Measurements from ENCODE around the gene EOLA2.
A peak's percentile ranks its signal among the peaks of the same experiment; 100 is the strongest.

The EOLA2 gene

DNA sequence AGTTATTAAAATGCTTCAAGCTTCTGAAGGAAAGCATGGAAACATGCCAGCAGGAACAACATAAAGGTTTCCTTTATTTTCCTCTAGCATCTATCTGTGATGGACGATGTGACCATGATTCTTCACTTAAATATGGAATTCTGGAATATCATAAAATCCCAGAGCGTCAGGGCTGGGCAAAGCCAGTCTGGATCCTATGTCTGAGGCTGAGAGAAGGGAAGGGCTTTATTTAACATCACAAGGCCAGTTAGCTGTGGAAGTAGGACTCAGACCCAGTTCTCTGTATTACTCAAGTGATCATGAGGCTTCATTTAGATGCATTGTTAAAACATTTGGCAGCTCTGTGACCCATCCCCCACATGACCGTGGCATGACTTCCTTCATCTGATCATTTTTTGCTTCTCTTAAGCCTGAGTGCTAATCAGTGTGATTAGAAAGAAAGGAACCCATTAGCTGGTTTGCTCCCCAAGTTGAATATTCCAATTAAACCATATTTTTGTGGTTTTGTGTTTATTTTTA is 40.9 kb upstream of the EOLA2 start:
- H3K36me3 ChIP-seq (ENCODE audit: control insufficient read depth in 1 of 2, insufficient read depth in 2 of 2, low read length in 2 of 2): no peaks in the 10 kb centered on the region
- H3K4ac ChIP-seq (ENCODE audit: low read depth, low read length): no peak overlapping the region
- no peak overlapping the region for H4K8ac ChIP-seq (ENCODE audit: low read depth, low read length)
- no peak overlapping the region for H3K9ac ChIP-seq (ENCODE audit: low read length)
- H2AK5ac ChIP-seq (ENCODE audit: low read length): no peak overlapping the region
- no peak overlapping the region for H3K18ac ChIP-seq (ENCODE audit: low read length)
- no peak overlapping the region for H2BK120ac ChIP-seq (ENCODE audit: insufficient read depth, low read length, poor library complexity)
- DNase-seq: no peak
- H3K79me1 ChIP-seq (ENCODE audit: low read length): no peaks in the 10 kb centered on the region
- no peak overlapping the region for H2AFZ ChIP-seq (ENCODE audit: insufficient read depth, low read length, poor library complexity)
- H2BK5ac ChIP-seq (ENCODE audit: low read depth, low read length, poor library complexity): no peak overlapping the region
- no peaks in the 10 kb centered on the region for H3K9me3 ChIP-seq (ENCODE audit: insufficient read depth, low read depth, low read length)
- no peak overlapping the region for H2BK12ac ChIP-seq (ENCODE audit: low read length)
- WGBS (ENCODE audit: extremely low coverage, insufficient coverage, insufficient read length): no CpG with 5 or more reads among the region's 3 CpGs
- H3K23ac ChIP-seq (ENCODE audit: low read length): no peak overlapping the region
- H3K79me2 ChIP-seq (ENCODE audit: control insufficient read depth, insufficient read depth, low read length, poor library complexity): no peaks in the 10 kb centered on the region
- H3K27me3 ChIP-seq (ENCODE audit: insufficient read depth, low read length): no peaks in the 10 kb centered on the region
- no peak overlapping the region for H3K27ac ChIP-seq (ENCODE audit: low read depth, low read length)
- no peaks in the 10 kb centered on the region for H3K4me1 ChIP-seq (ENCODE audit: control insufficient read depth in 1 of 2, insufficient read depth in 2 of 2, low read length in 2 of 2)
- H4K91ac ChIP-seq (ENCODE audit: low read depth, low read length): no peak overlapping the region
- H4K12ac ChIP-seq (ENCODE audit: low read depth, low read length): no peak overlapping the region
- H3K4me2 ChIP-seq (ENCODE audit: low read length): no peak overlapping the region
- no peak overlapping the region for H3K14ac ChIP-seq (ENCODE audit: low read length)
- H3K4me3 ChIP-seq (ENCODE audit: low read depth, low read length): no peak overlapping the region

DNA sequence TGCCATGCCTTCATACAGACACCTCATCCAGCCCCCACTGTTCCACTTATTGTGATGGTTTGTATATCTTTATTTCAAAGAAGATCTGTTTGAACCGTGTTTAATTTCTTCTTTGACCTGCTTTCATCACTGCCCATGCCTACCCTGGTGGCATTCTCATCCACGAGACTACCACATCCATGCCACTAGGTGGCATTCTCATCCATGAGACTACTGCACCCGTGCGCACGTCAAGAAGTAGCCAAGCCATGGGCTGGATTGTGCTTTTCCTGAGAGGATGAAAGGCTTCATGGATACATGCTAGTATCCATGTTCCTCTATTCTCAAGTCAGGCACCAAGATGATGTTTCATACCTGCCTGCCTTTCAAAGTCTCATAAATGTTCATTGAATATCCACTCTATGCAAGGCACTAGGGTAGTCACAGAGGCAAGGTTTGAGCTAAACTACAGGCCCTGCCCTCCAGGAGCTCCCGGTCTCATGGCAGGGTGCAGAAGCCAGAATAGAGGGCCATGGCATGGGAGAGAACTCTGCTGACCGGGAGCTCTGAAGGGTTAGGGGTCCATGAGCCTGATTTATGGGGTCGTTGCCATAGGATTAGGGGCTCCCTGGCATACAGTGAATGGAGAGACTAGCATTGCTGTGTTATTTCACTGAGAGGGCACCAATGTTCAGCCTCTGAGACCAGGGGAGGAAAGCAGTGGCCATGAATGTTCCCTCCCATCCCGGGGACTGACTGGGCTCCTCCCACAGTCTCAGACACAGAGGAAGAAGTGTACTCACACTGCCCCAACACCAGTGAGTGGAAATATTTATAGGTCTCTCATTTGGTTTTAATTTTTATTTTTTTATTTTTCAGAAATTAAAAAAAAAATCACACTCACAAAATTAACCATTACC is 24.8 kb upstream of the EOLA2 start:
- Histone ChIP-seq H2AK5ac (ENCODE audit: low read length) (no peak overlapping the region), H3K79me1 (ENCODE audit: low read length) (no peaks in the 10 kb centered on the region), H2BK120ac (ENCODE audit: insufficient read depth, low read length, poor library complexity) (no peak overlapping the region), H4K12ac (ENCODE audit: low read depth, low read length) (no peak overlapping the region), H2BK5ac (ENCODE audit: low read depth, low read length, poor library complexity) (no peak overlapping the region), H3K9ac (ENCODE audit: low read length) (no peak overlapping the region), H3K4me3 (ENCODE audit: low read depth, low read length) (no peak overlapping the region), H3K4me1 (ENCODE audit: control insufficient read depth in 1 of 2, insufficient read depth in 2 of 2, low read length in 2 of 2) (no peaks in the 10 kb centered on the region), H2BK12ac (ENCODE audit: low read length) (no peak overlapping the region), H3K14ac (ENCODE audit: low read length) (no peak overlapping the region), H3K9me3 (ENCODE audit: insufficient read depth, low read depth, low read length) (no peaks in the 10 kb centered on the region), H3K27ac (ENCODE audit: low read depth, low read length) (no peak overlapping the region), H3K79me2 (ENCODE audit: control insufficient read depth, insufficient read depth, low read length, poor library complexity) (no peaks in the 10 kb centered on the region), H3K18ac (ENCODE audit: low read length) (no peak overlapping the region), H4K91ac (ENCODE audit: low read depth, low read length) (no peak overlapping the region), H3K4me2 (ENCODE audit: low read length) (no peak overlapping the region), H2AFZ (ENCODE audit: insufficient read depth, low read length, poor library complexity) (no peak overlapping the region), H3K36me3 (ENCODE audit: control insufficient read depth in 1 of 2, insufficient read depth in 2 of 2, low read length in 2 of 2) (no peaks in the 10 kb centered on the region), H3K4ac (ENCODE audit: low read depth, low read length) (no peak overlapping the region), H4K8ac (ENCODE audit: low read depth, low read length) (no peak overlapping the region), H3K23ac (ENCODE audit: low read length) (no peak overlapping the region), H3K27me3 (ENCODE audit: insufficient read depth, low read length) (no peaks in the 10 kb centered on the region)
- WGBS (ENCODE audit: extremely low coverage, insufficient coverage, insufficient read length): no CpG with 5 or more reads among the region's 9 CpGs
- peak in 1 of 2 donors; percentile 62 for DNase-seq

DNA sequence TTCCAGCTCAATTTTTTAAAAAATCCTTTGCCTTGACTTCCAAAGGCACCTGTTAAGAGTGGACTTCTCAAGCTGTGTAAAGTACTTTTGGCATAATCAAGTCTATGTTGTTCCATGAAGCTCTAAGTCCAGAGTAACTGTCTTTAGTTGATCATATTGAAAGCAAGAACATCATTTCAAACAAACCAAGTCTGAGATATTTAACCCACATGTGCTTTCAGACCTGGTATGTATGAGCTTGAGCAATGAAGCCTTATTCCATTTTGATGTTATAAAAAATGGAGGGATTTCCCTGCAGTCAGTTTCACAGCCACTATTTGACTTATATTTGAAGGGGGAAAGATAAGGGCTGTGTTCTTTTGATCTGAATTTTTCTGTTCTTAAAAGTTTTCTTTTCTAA is 23.7 kb upstream of the EOLA2 start:
- no peak overlapping the region for H2AK5ac ChIP-seq (ENCODE audit: low read length)
- H3K79me1 ChIP-seq (ENCODE audit: low read length): no peaks in the 10 kb centered on the region
- no peaks in the 10 kb centered on the region for H3K79me2 ChIP-seq (ENCODE audit: control insufficient read depth, insufficient read depth, low read length, poor library complexity)

DNA sequence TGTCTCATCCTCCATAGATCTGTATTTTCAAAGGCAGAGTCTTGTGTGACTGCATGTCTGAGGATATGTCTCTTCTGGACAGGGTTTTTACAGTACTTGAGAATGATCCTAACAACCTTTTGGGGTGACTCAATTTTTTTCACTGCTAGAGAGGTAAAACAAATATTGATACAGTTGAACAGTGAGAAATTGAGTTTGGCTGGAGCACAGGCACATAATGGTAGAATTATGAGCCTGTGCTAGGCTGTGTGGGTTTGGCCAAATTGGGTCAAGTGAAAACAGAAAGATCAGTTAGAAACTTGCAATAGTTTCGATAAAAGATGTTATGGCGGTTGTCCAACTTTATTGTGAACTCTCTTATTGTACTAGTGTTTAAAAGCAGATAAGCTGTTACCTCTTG is 23.3 kb upstream of the EOLA2 start:
- no CpG with 5 or more reads among the region's 2 CpGs for WGBS (ENCODE audit: extremely low coverage, insufficient coverage, insufficient read length)
- Histone ChIP-seq H3K14ac (ENCODE audit: low read length) (no peak overlapping the region), H2AFZ (ENCODE audit: insufficient read depth, low read length, poor library complexity) (no peak overlapping the region), H3K18ac (ENCODE audit: low read length) (no peak overlapping the region), H4K12ac (ENCODE audit: low read depth, low read length) (no peak overlapping the region), H3K27me3 (ENCODE audit: insufficient read depth, low read length) (no peaks in the 10 kb centered on the region), H4K91ac (ENCODE audit: low read depth, low read length) (no peak overlapping the region), H3K9me3 (ENCODE audit: insufficient read depth, low read depth, low read length) (no peaks in the 10 kb centered on the region), H2BK12ac (ENCODE audit: low read length) (no peak overlapping the region), H3K79me2 (ENCODE audit: control insufficient read depth, insufficient read depth, low read length, poor library complexity) (no peaks in the 10 kb centered on the region), H3K4me2 (ENCODE audit: low read length) (no peak overlapping the region), H4K8ac (ENCODE audit: low read depth, low read length) (no peak overlapping the region), H2BK120ac (ENCODE audit: insufficient read depth, low read length, poor library complexity) (no peak overlapping the region), H3K4ac (ENCODE audit: low read depth, low read length) (no peak overlapping the region), H3K79me1 (ENCODE audit: low read length) (no peaks in the 10 kb centered on the region), H3K23ac (ENCODE audit: low read length) (no peak overlapping the region), H3K9ac (ENCODE audit: low read length) (no peak overlapping the region), H3K4me3 (ENCODE audit: low read depth, low read length) (no peak overlapping the region), H3K4me1 (ENCODE audit: control insufficient read depth in 1 of 2, insufficient read depth in 2 of 2, low read length in 2 of 2) (no peaks in the 10 kb centered on the region), H2BK5ac (ENCODE audit: low read depth, low read length, poor library complexity) (no peak overlapping the region), H3K36me3 (ENCODE audit: control insufficient read depth in 1 of 2, insufficient read depth in 2 of 2, low read length in 2 of 2) (no peaks in the 10 kb centered on the region), H3K27ac (ENCODE audit: low read depth, low read length) (no peak overlapping the region), H2AK5ac (ENCODE audit: low read length) (no peak overlapping the region)
- DNase-seq: no peak

More for the DNA sequence above, 23.7 kb upstream of the EOLA2 start:
- no peak overlapping the region for H3K4me2 ChIP-seq (ENCODE audit: low read length)
- H3K9me3 ChIP-seq (ENCODE audit: insufficient read depth, low read depth, low read length): no peaks in the 10 kb centered on the region
- H3K14ac ChIP-seq (ENCODE audit: low read length): no peak overlapping the region
- no peak overlapping the region for H3K9ac ChIP-seq (ENCODE audit: low read length)
- H4K91ac ChIP-seq (ENCODE audit: low read depth, low read length): no peak overlapping the region
- no peak overlapping the region for H2AFZ ChIP-seq (ENCODE audit: insufficient read depth, low read length, poor library complexity)
- H3K18ac ChIP-seq (ENCODE audit: low read length): no peak overlapping the region
- no peak overlapping the region for H2BK5ac ChIP-seq (ENCODE audit: low read depth, low read length, poor library complexity)
- H3K4me1 ChIP-seq (ENCODE audit: control insufficient read depth in 1 of 2, insufficient read depth in 2 of 2, low read length in 2 of 2): no peaks in the 10 kb centered on the region
- no peak overlapping the region for H2BK120ac ChIP-seq (ENCODE audit: insufficient read depth, low read length, poor library complexity)
- no peak overlapping the region for H3K4ac ChIP-seq (ENCODE audit: low read depth, low read length)
- no peak overlapping the region for H3K4me3 ChIP-seq (ENCODE audit: low read depth, low read length)
- no peak overlapping the region for H3K27ac ChIP-seq (ENCODE audit: low read depth, low read length)
- DNase-seq: no peak
- H4K12ac ChIP-seq (ENCODE audit: low read depth, low read length): no peak overlapping the region
- H3K27me3 ChIP-seq (ENCODE audit: insufficient read depth, low read length): no peaks in the 10 kb centered on the region
- no peak overlapping the region for H4K8ac ChIP-seq (ENCODE audit: low read depth, low read length)
- H2BK12ac ChIP-seq (ENCODE audit: low read length): no peak overlapping the region
- no peak overlapping the region for H3K23ac ChIP-seq (ENCODE audit: low read length)
- no peaks in the 10 kb centered on the region for H3K36me3 ChIP-seq (ENCODE audit: control insufficient read depth in 1 of 2, insufficient read depth in 2 of 2, low read length in 2 of 2)
